ENCODE measurements around the gene MERTK.
"Not testable (repeated sequence)": the region's sequence is repeated elsewhere in the genome, so short reads cannot be mapped to it uniquely, and the experiment has no call there.

MERTK gene

GRCh38 chr2:111897924-111898702 is at the start of gene MERTK:
Gene MERTK, plus strand, starts transcription at chr2:111898607. Its CDS starts 129 bp downstream, at chr2:111898736.
- DNase-seq: peak; percentile 24 to 72

- DNase-seq: peak in 1 of 2 experiments; percentile 23
Observed at GRCh38 chr2:111850646-111851045, 47.8 kb upstream of the MERTK start.

GRCh38 chr2:111852544-111852943 is 45.9 kb upstream of the MERTK start:
- DNase-seq: not testable (repeated sequence)

GRCh38 chr2:111860005-111860404 is 38.4 kb upstream of the MERTK start:
- not testable (repeated sequence) for DNase-seq

GRCh38 chr2:111865124-111865523 is 33.3 kb upstream of the MERTK start:
- DNase-seq: not testable (repeated sequence)

GRCh38 chr2:111872806-111873205 is 25.6 kb upstream of the MERTK start:
- not testable (repeated sequence) for DNase-seq

GRCh38 chr2:111883661-111884591 is 14.5 kb upstream of the MERTK start, which contains the start of gene ANAPC1:
Gene ANAPC1, minus strand, starts transcription at chr2:111884193. Its CDS starts 3,368 bp downstream, at chr2:111880825.
- peak; percentile 19 to 81 for DNase-seq

- no peak for DNase-seq
Observed at GRCh38 chr2:111884592-111884964, 13.8 kb upstream of the MERTK start.

GRCh38 chr2:111896024-111896423 is 2.4 kb upstream of the MERTK start:
- no peak for DNase-seq

- DNase-seq: peak in 1 of 2 experiments; percentile 15
Observed at GRCh38 chr2:111896576-111896975, 1.8 kb upstream of the MERTK start.

GRCh38 chr2:111897630-111897923 is 830 bp upstream of the MERTK start:
- DNase-seq: no peak

GRCh38 chr2:111898703-111899514 is 502 bp downstream of the MERTK start:
- no peak for DNase-seq

GRCh38 chr2:111900859-111901258 is 2.5 kb downstream of the MERTK start:
- peak in 1 of 2 experiments; percentile 18 for DNase-seq

GRCh38 chr2:111903516-111903915 is 5.1 kb downstream of the MERTK start:
- DNase-seq: no peak

GRCh38 chr2:111903930-111904439 is 5.6 kb downstream of the MERTK start:
- DNase-seq: no peak

- no peak for DNase-seq
Observed at GRCh38 chr2:111904726-111905474, 6.5 kb downstream of the MERTK start.

GRCh38 chr2:111905475-111905869 is 7.1 kb downstream of the MERTK start:
- not testable (repeated sequence) for DNase-seq

- DNase-seq: no peak
Observed at GRCh38 chr2:111905990-111906735, 7.8 kb downstream of the MERTK start.

- no peak for DNase-seq
Observed at GRCh38 chr2:111908578-111908977, 10.2 kb downstream of the MERTK start.

- DNase-seq: no peak
Observed at GRCh38 chr2:111909079-111909478, 10.7 kb downstream of the MERTK start.

GRCh38 chr2:111909997-111910396 is 11.6 kb downstream of the MERTK start:
- not testable (repeated sequence) for DNase-seq

All from NCI-H446 (cell line).